Measurements from ENCODE around the gene TMEM134.

GRCh38 chr11:67517784-67518552 lies 48.9 kb upstream of the TMEM134 start:
- TF ChIP-seq CTCF (IDR thresholded peaks at IDR 0.05) = no peak
- TF ChIP-seq POLR2A (IDR thresholded peaks at IDR 0.05) = no peak
